ENCODE results near the gene CLC.

GRCh38 chr19:39681416-39681815 is 56.4 kb downstream of the CLC start:
- TF ChIP-seq FOXK1 (CRISPR knock-in tag; IDR thresholded peaks at IDR 0.05) (no peak), CTCF (IDR thresholded peaks at IDR 0.05) (no peak), ATF3 (CRISPR knock-in tag; conservative IDR thresholded peaks at IDR 0.05) (no peak), ZBTB21 (CRISPR knock-in tag; IDR thresholded peaks at IDR 0.05; ENCODE audit: borderline replicate concordance) (no peak), ARID4B (CRISPR knock-in tag; IDR thresholded peaks at IDR 0.05; ENCODE audit: borderline replicate concordance) (no peak), IRF1 (CRISPR knock-in tag; IDR thresholded peaks at IDR 0.05) (no peak), ELF4 (CRISPR knock-in tag; IDR thresholded peaks at IDR 0.05; ENCODE audit: low read depth) (no peak), MAX (CRISPR knock-in tag; IDR thresholded peaks at IDR 0.05) (no peak), PRRX2 (CRISPR knock-in tag; IDR thresholded peaks at IDR 0.05) (no peak), NFE2L1 (CRISPR knock-in tag; IDR thresholded peaks at IDR 0.05) (no peak)

Measured in WTC11 (cell line).